ENCODE data around the gene MAP7D1. TPM values are rescaled to one million over a fixed set of nuclear protein-coding genes. Genes with fewer than 3 reads are reported as not detected.
"Not testable (repeated sequence)": the region's sequence is repeated elsewhere in the genome, so short reads cannot be mapped to it uniquely, and the experiment has no call there.

Gene MAP7D1
- total RNA-seq, 4 donors from 2014 or later: 73.3 to 244 (median 115) TPM

DNA sequence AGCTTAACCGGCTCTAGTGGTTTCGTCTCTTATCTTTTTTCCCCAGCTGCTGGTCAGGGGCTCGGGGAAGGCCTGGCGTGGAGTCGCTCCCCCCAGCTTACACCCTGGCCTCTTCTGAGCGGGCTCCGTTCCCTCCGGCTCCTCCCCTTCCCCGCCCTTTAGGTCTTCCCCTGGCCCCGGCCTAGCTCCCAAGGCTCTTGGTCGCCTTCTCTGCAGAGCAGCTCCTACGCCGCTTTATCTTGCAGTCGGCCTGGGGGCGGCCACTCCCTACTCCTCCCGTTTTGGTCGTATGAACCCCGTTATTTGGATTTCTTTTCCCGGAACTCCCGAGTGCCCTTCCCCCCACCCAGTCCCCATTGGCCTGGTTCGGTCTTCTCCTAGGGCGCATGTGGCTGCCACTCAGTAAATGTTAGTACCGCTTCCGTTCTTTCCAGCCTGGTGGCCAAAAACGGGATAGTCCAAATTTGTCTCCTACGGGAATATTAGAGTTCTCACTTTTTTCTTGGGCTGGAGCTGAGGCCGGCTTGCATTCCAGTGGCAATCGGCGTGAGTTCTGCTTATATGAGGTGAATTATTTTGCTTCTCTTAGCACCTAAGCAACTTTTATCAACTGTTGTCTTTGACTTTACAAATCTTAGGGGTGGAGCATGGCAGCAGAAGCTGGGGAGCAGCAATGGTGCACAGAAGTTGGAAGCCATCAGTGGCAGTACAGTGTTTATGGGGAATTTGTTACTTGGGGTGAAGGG, 68.8 kb downstream of the MAP7D1 start:
- TF ChIP-seq, protein P1, sequence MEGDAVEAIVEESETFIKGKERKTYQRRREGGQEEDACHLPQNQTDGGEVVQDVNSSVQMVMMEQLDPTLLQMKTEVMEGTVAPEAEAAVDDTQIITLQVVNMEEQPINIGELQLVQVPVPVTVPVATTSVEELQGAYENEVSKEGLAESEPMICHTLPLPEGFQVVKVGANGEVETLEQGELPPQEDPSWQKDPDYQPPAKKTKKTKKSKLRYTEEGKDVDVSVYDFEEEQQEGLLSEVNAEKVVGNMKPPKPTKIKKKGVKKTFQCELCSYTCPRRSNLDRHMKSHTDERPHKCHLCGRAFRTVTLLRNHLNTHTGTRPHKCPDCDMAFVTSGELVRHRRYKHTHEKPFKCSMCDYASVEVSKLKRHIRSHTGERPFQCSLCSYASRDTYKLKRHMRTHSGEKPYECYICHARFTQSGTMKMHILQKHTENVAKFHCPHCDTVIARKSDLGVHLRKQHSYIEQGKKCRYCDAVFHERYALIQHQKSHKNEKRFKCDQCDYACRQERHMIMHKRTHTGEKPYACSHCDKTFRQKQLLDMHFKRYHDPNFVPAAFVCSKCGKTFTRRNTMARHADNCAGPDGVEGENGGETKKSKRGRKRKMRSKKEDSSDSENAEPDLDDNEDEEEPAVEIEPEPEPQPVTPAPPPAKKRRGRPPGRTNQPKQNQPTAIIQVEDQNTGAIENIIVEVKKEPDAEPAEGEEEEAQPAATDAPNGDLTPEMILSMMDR (IDR thresholded peaks at IDR 0.05): peak in 1 of 3 donors; percentile 23
- peak; percentile 55 for DNase-seq (ENCODE audit: low spot score)
- ATAC-seq (ENCODE audit: low FRiP score): peak; percentile 89

DNA sequence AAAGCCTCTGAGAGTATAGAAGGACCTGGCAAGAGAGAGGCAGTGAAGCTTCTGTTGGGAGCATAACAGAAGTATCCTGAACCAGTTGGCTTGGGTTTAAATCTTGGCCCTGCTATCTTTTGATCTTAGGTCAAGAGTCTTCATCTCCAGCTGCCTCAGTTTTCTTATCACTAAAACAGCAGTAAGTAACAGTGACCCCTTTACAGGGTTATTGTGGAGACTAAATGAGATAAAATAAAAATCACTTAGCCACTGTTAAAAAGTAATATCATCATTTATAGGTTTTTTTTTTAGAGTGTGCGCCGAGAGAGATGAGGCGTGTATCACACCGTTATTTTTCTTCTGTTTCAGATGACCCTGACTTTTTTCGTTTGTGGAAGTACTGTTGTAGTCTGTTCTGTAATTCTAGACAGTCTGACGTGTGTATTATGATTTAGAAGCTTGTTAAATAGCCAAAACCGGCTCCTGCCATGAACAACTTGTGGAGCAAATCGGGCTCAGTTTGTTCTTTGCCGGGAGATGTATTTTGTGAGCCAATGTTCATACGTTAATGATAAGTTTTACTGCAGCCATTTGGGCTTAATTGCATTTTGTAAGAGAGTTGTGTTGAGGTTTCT, 69.4 kb downstream of the MAP7D1 start:
- TF ChIP-seq, protein P1 (IDR thresholded peaks at IDR 0.05): no peak
- ATAC-seq (ENCODE audit: low FRiP score): no peak
- DNase-seq (ENCODE audit: low spot score): no peak

DNA sequence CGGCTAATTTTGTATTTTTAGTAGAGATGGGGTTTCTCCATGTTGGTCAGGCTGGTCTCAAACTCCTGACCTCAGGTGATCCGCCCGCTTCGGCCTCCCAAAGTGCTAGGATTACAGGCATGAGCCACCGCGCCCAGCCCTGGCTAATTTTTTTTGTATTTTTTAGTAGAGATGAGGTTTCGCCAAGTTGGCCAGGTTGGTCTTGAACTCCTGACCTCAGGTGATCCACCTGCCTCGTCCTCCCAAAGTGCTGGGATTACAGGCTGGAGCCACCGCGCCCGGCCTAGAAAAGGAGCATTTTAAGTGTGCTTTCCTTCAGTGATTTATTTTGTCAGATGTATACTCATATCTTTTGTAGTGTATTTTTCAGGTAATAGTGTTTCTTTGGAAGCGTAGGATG, 74.3 kb downstream of the MAP7D1 start:
- DNase-seq (ENCODE audit: low spot score): not testable (repeated sequence)

More for the DNA sequence above, 74.3 kb downstream of the MAP7D1 start:
- not testable (repeated sequence) for ATAC-seq (ENCODE audit: low FRiP score)

Small RNA genes within 50 kb of the gene (small RNA-seq; reads per million reads assigned to genes)
- not detected for gene RN7SL131P

Other genes starting within 250 kb of the MAP7D1 start
- 10 to 100 TPM; 22.3 to 39.9 (median 30.6) TPM for gene AGO3, start 225.1 kb upstream of the MAP7D1 start, total RNA-seq
- gene TEKT2, start 72.1 kb upstream of the MAP7D1 start, total RNA-seq: 1 to 10 TPM in 1 of 4 donors, under 1 TPM in 2, not detected in 1; 0.24 to 1.1 (median 0.44) TPM
- gene ADPRS, start 67.3 kb upstream of the MAP7D1 start, total RNA-seq: 10 to 100 TPM; 32.6 to 43.5 (median 39.0) TPM
- 1 to 10 TPM; 2.7 to 6.4 (median 3.7) TPM for gene COL8A2, start 30.9 kb upstream of the MAP7D1 start, total RNA-seq
- 100 to 1,000 TPM in 1 of 4 donors, 10 to 100 TPM in 3; 76.3 to 104 (median 83.2) TPM for gene TRAPPC3, start 6.7 kb upstream of the MAP7D1 start, total RNA-seq
- 10 to 100 TPM; 77.2 to 99.5 (median 86.2) TPM for gene THRAP3, start 68.3 kb downstream of the MAP7D1 start, total RNA-seq
- gene SH3D21, start 150.2 kb downstream of the MAP7D1 start, total RNA-seq: 1 to 10 TPM in 2 of 4 donors, under 1 TPM in 2; 0.63 to 3.1 (median 1.4) TPM
- gene EVA1B, start 167.5 kb downstream of the MAP7D1 start, total RNA-seq: 100 to 1,000 TPM in 1 of 4 donors, 10 to 100 TPM in 3; 40.6 to 107 (median 52.4) TPM
- 10 to 100 TPM; 36.1 to 75.5 (median 47.3) TPM for gene STK40, start 229.8 kb downstream of the MAP7D1 start, total RNA-seq
- gene LSM10, start 241.7 kb downstream of the MAP7D1 start, total RNA-seq: 10 to 100 TPM; 28.7 to 57.8 (median 38.3) TPM

Data from omental fat pad (tissue), 4 donors.